ENCODE measurements around the gene CORO1C.

DNA sequence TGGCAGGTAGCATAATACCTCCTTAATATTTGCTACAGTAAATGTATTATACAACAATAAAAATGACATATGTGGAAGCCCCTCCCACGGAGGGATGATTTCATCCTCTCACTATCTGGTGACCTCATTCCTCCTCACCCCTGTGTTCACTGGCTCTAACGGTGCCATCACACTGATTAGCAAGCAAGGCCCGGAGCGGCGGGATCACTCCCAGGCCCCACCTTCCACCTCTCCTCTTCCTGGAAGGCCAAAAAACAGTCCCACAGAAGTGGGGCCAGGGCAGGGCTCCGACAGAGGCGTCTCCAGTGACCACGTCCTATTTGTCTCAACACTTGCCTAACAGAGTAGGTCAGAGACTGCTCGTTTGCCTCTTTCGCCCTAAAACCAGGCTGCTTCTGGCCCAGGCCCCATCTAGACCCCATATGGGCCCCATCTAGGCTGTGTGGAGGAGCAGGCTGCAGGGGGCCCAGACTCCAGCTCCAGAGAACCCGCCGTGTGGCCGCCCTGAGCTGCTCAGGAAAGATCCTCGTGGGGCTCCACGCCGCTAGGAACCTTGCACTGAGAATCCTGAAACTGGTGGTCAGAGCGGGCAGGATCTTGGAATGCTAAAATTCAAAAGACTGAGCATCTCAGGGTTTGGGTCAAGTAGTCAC is 101.4 kb downstream of the CORO1C start:
- TF ChIP-seq, protein P1, sequence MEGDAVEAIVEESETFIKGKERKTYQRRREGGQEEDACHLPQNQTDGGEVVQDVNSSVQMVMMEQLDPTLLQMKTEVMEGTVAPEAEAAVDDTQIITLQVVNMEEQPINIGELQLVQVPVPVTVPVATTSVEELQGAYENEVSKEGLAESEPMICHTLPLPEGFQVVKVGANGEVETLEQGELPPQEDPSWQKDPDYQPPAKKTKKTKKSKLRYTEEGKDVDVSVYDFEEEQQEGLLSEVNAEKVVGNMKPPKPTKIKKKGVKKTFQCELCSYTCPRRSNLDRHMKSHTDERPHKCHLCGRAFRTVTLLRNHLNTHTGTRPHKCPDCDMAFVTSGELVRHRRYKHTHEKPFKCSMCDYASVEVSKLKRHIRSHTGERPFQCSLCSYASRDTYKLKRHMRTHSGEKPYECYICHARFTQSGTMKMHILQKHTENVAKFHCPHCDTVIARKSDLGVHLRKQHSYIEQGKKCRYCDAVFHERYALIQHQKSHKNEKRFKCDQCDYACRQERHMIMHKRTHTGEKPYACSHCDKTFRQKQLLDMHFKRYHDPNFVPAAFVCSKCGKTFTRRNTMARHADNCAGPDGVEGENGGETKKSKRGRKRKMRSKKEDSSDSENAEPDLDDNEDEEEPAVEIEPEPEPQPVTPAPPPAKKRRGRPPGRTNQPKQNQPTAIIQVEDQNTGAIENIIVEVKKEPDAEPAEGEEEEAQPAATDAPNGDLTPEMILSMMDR (IDR thresholded peaks at IDR 0.05 in 4 of 5, conservative IDR thresholded peaks at IDR 0.05 in 1 of 5) = no peak
- no peak for TF ChIP-seq POLR2A (IDR thresholded peaks at IDR 0.05)
